CD4-positive, alpha-beta T cell treated with Interleukin-17A for 4 hours (primary cell): ENCODE measurements around the gene ZNF814.
"Not testable (repeated sequence)": the region's sequence is repeated elsewhere in the genome, so short reads cannot be mapped to it uniquely, and the experiment has no call there.

Experiments
- DNase-seq: peaks from one replicate; pipeline ENCODE4 v3.0.0-alpha.2; 2020; ENCODE audit warnings: mixed read lengths

Gene ZNF814

GRCh38 chr19:57854117-57854516, 34.7 kb downstream of the ZNF814 start:
- not testable (repeated sequence) for DNase-seq

GRCh38 chr19:57851812-57852603, 36.8 kb downstream of the ZNF814 start:
- not testable (repeated sequence) for DNase-seq

- no peak for DNase-seq
Observed at GRCh38 chr19:57850553-57851017, 38.3 kb downstream of the ZNF814 start.

- peak; percentile 77 for DNase-seq
Observed at GRCh38 chr19:57849666-57850473, 39.0 kb downstream of the ZNF814 start, which contains the start of gene ZNF587. Gene ZNF587 (plus strand): TSS chr19:57849859. CDS start chr19:57850039, 180 bp downstream.

- DNase-seq: not testable (repeated sequence)
Observed at GRCh38 chr19:57849162-57849665, 39.6 kb downstream of the ZNF814 start.

- not testable (repeated sequence) for DNase-seq
Observed at GRCh38 chr19:57847164-57847563, 41.7 kb downstream of the ZNF814 start.

GRCh38 chr19:57841122-57841763, 47.6 kb downstream of the ZNF814 start:
- no peak for DNase-seq

GRCh38 chr19:57838622-57839191, 50.1 kb downstream of the ZNF814 start:
- DNase-seq: not testable (repeated sequence)

GRCh38 chr19:57836991-57837390, 51.8 kb downstream of the ZNF814 start:
- DNase-seq: not testable (repeated sequence)

GRCh38 chr19:57830071-57830602, 58.7 kb downstream of the ZNF814 start, which contains the start of gene ZNF587B:
Gene ZNF587B (plus strand): TSS chr19:57830299. CDS start chr19:57830529, 230 bp downstream.
- peak; percentile 49 for DNase-seq

- DNase-seq: no peak
Observed at GRCh38 chr19:57829316-57829715, 59.5 kb downstream of the ZNF814 start.

GRCh38 chr19:57825511-57825910, 63.3 kb downstream of the ZNF814 start:
- DNase-seq: no peak

- not testable (repeated sequence) for DNase-seq
Observed at GRCh38 chr19:57823608-57824007, 65.2 kb downstream of the ZNF814 start.

- not testable (repeated sequence) for DNase-seq
Observed at GRCh38 chr19:57823155-57823554, 65.7 kb downstream of the ZNF814 start.

- DNase-seq: not testable (repeated sequence)
Observed at GRCh38 chr19:57821501-57821900, 67.3 kb downstream of the ZNF814 start.

- not testable (repeated sequence) for DNase-seq
Observed at GRCh38 chr19:57821095-57821494, 67.7 kb downstream of the ZNF814 start.

- DNase-seq: no peak
Observed at GRCh38 chr19:57820599-57820998, 68.2 kb downstream of the ZNF814 start.

- DNase-seq: peak; percentile 81
Observed at GRCh38 chr19:57819475-57820148, 69.2 kb downstream of the ZNF814 start.

- no peak for DNase-seq
Observed at GRCh38 chr19:57818378-57818777, 70.5 kb downstream of the ZNF814 start.

- no peak for DNase-seq
Observed at GRCh38 chr19:57817976-57818375, 70.9 kb downstream of the ZNF814 start.

GRCh38 chr19:57816652-57817051, 72.2 kb downstream of the ZNF814 start:
- no peak for DNase-seq
